Subcutaneous abdominal adipose tissue (tissue), 5 donors: ENCODE data around the gene EPHA1.

Experiments used
- H3K27ac ChIP-seq: one replicate; pipeline ENCODE4 v1.7.0; 2013; ENCODE audit warnings: low read depth, mild to moderate bottlenecking, inconsistent platforms, low read length, moderate library complexity
- H3K27me3 ChIP-seq, 5 donors: one replicate each; pipeline ENCODE4 v1.7.0; 2013; ENCODE audit warnings: low read length in 5 of 5, inconsistent platforms in 1 of 5; ENCODE audit not compliant: control insufficient read depth in 5 of 5, insufficient read depth in 4 of 5
- H3K36me3 ChIP-seq, 5 donors: one replicate each; pipeline ENCODE4 v1.7.0; 2013; ENCODE audit warnings: low read length in 5 of 5; ENCODE audit not compliant: control insufficient read depth in 5 of 5, insufficient read depth in 5 of 5
- H3K4me1 ChIP-seq, 5 donors: one replicate each; pipeline ENCODE4 v1.7.0; 2013; ENCODE audit warnings: low read length in 5 of 5, mild to moderate bottlenecking in 3 of 5, moderate library complexity in 1 of 5; ENCODE audit not compliant: control insufficient read depth in 5 of 5, insufficient read depth in 5 of 5
- H3K4me3 ChIP-seq, 5 donors: one replicate each; pipeline ENCODE4 v1.7.0; 2013; ENCODE audit warnings: low read length in 5 of 5, low read depth in 1 of 5
- H3K9ac ChIP-seq, 5 donors: one replicate each; pipeline ENCODE4 v1.7.0; 2013; ENCODE audit warnings: low read length in 5 of 5, mild to moderate bottlenecking in 4 of 5, moderate library complexity in 3 of 5
- H3K9me3 ChIP-seq, 5 donors: one replicate each; pipeline ENCODE4 v1.7.0; 2013; ENCODE audit warnings: low read length in 5 of 5; ENCODE audit not compliant: control insufficient read depth in 5 of 5
- donor health status: healthy.
- donor health status: healthy.
- donor health status: healthy.
- donor health status: healthy.
- donor health status: healthy.

Gene EPHA1

GRCh38 chr7:143375298-143376034, 33.2 kb downstream of the EPHA1 start:
- peaks cover 0 to 45% (median 16%) of the 10 kb centered on the region in 5 donors for H3K4me1 ChIP-seq
- no peak overlapping the region for H3K9ac ChIP-seq
- no peak overlapping the region for H3K27ac ChIP-seq

GRCh38 chr7:143374561-143374960, 34.1 kb downstream of the EPHA1 start:
- H3K27ac ChIP-seq, result no peak overlapping the region

More at GRCh38 chr7:143375298-143376034, 33.2 kb downstream of the EPHA1 start:
- Histone ChIP-seq H3K36me3 (no peaks in the 10 kb centered on the region), H3K9me3 (no peaks in the 10 kb centered on the region), H3K27me3 (no peaks in the 10 kb centered on the region), H3K4me3 (no peak overlapping the region)

GRCh38 chr7:143373255-143373794, 35.3 kb downstream of the EPHA1 start:
- no peak overlapping the region for H3K4me3 ChIP-seq
- no peaks in the 10 kb centered on the region for H3K27me3 ChIP-seq
- peaks cover 0 to 31% (median 5%) of the 10 kb centered on the region in 5 donors for H3K4me1 ChIP-seq
- no peak overlapping the region for H3K27ac ChIP-seq
- no peaks in the 10 kb centered on the region for H3K36me3 ChIP-seq
- H3K9ac ChIP-seq, result no peak overlapping the region
- H3K9me3 ChIP-seq, result no peaks in the 10 kb centered on the region

More at GRCh38 chr7:143374561-143374960, 34.1 kb downstream of the EPHA1 start:
- H3K36me3 ChIP-seq, result no peaks in the 10 kb centered on the region
- peaks cover 0 to 37% (median 12%) of the 10 kb centered on the region in 5 donors for H3K4me1 ChIP-seq
- no peak overlapping the region for H3K9ac ChIP-seq
- H3K4me3 ChIP-seq, result no peak overlapping the region
- no peaks in the 10 kb centered on the region for H3K27me3 ChIP-seq
- no peaks in the 10 kb centered on the region for H3K9me3 ChIP-seq

GRCh38 chr7:143372070-143372469, 36.6 kb downstream of the EPHA1 start:
- no peak overlapping the region for H3K27ac ChIP-seq
- no peak overlapping the region for H3K9ac ChIP-seq
- H3K4me3 ChIP-seq, result no peak overlapping the region

GRCh38 chr7:143369678-143370651, 38.7 kb downstream of the EPHA1 start:
- no peak overlapping the region for H3K27ac ChIP-seq
- H3K4me3 ChIP-seq, result no peak overlapping the region
- H3K9me3 ChIP-seq, result no peaks in the 10 kb centered on the region
- H3K36me3 ChIP-seq, result no peaks in the 10 kb centered on the region
- peaks cover 0 to 20% (median 1%) of the 10 kb centered on the region in 5 donors for H3K4me1 ChIP-seq
- no peak overlapping the region for H3K9ac ChIP-seq
- H3K27me3 ChIP-seq, result no peaks in the 10 kb centered on the region

More at GRCh38 chr7:143372070-143372469, 36.6 kb downstream of the EPHA1 start:
- no peaks in the 10 kb centered on the region for H3K36me3 ChIP-seq
- H3K27me3 ChIP-seq, result no peaks in the 10 kb centered on the region
- peaks cover 0 to 31% (median 5%) of the 10 kb centered on the region in 5 donors for H3K4me1 ChIP-seq
- no peaks in the 10 kb centered on the region for H3K9me3 ChIP-seq

GRCh38 chr7:143368387-143368786, 40.3 kb downstream of the EPHA1 start:
- Histone ChIP-seq H3K27me3 (peaks cover 1 to 8% (median 5%) of the 10 kb centered on the region in 5 donors), H3K9ac (no peak overlapping the region), H3K9me3 (no peaks in the 10 kb centered on the region), H3K4me1 (peaks cover 0 to 4% (median 0%) of the 10 kb centered on the region in 5 donors), H3K4me3 (no peak overlapping the region), H3K27ac (no peak overlapping the region), H3K36me3 (no peaks in the 10 kb centered on the region)

GRCh38 chr7:143367972-143368371, 40.7 kb downstream of the EPHA1 start:
- H3K27me3 ChIP-seq, result peaks cover 6 to 12% (median 9%) of the 10 kb centered on the region in 5 donors
- no peak overlapping the region for H3K27ac ChIP-seq
- H3K9ac ChIP-seq, result no peak overlapping the region
- no peaks in the 10 kb centered on the region for H3K9me3 ChIP-seq
- H3K36me3 ChIP-seq, result no peaks in the 10 kb centered on the region
- peaks cover 0 to 7% (median 3%) of the 10 kb centered on the region in 5 donors for H3K4me1 ChIP-seq
- H3K4me3 ChIP-seq, result no peak overlapping the region

GRCh38 chr7:143363016-143363937, 45.4 kb downstream of the EPHA1 start:
- Histone ChIP-seq H3K4me3 (peak overlapping the region in 1 of 5 donors; percentile 44), H3K27ac (no peak overlapping the region), H3K9me3 (no peaks in the 10 kb centered on the region), H3K9ac (no peak overlapping the region), H3K27me3 (peaks cover 13 to 37% (median 19%) of the 10 kb centered on the region in 5 donors), H3K36me3 (no peaks in the 10 kb centered on the region), H3K4me1 (peaks cover 0 to 12% (median 9%) of the 10 kb centered on the region in 5 donors)
